ENCODE results near the gene CCSER1. TPM values are rescaled to one million over a fixed set of nuclear protein-coding genes. Genes with fewer than 3 reads are reported as not detected.

CCSER1 gene
- total RNA-seq, 1 experiment from 2014 or later, result 10.1 TPM

DNA sequence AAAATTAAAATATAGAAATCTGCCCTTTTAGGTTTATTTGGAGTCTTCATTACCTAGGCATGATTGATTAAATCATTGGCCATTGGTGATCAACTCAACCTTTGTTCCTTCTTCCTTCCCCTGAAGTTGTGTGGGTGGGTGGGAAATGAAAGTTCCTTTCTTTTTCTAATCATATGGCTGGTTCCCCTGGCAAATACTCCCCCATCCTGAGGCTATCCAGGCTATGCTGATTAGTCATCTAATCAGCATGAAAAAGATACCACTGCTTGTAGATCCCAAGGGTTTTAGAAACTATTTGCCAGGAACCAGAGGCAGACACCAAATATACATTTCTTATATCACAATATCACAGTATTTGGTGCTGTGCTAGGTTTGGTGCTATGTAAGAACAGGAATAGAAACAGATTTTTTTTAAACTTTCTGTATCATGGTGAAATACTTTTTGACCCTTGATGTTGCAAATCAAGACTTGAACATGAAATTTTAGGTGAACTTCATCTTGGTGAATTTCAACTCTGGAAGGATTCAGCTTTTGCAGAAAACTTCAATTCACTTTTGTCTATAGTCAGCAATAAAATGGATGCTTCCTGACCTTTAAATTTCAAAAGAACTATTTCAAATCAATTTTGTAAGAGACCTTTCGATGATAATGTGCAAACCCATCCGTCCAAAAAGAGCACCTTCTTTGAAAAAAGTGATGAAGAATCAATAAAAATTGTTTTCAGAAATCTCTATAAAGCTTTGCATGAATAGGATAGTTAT is 71.1 kb downstream of the CCSER1 start:
- Histone ChIP-seq H3K27me3 (no peaks in the 10 kb centered on the region), H3K4me3 (no peak overlapping the region), H3K36me3 (no peaks in the 10 kb centered on the region), H3K9me3 (replicated peaks) (peaks cover 1% of the 10 kb centered on the region; the same call in 1 of the 2 replicates), H3K27ac (peak overlapping the region; percentile 26; the same call in 1 of the 2 replicates), H3K4me1 (peaks cover 10% of the 10 kb centered on the region)
- peak; percentile 42 to 59 for DNase-seq

DNA sequence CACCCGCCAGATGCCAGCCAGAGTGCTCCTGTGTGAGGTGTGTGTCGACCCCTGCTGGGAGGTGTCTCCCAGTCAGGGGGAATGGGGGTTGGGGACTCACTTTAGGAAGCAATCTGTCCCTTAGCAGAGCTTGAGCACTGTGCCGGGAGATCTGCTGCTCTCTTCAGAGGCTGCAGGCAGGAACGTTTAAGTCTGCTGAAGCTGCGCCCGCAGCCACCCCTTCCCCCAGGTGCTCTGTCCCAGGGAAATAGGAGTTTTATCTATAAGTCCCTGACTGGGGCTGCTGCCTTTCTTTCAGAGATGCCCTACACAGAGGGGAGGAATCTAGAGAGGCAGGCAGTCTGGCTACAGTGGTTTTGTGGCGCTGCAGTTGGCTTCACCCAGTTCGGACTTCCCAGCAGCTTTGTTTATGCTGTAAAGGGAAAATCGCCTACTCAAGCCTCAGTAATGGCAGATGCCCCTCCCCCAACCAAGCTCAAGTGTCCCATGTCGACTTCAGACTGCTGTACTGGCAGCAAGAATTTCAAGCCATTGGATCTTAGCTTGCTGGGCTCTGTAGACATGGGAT is 80.8 kb downstream of the CCSER1 start:
- Histone ChIP-seq H3K27ac (no peak overlapping the region), H3K9me3 (replicated peaks) (peaks cover 6% of the 10 kb centered on the region; the same call in 1 of the 2 replicates), H3K36me3 (no peaks in the 10 kb centered on the region), H3K4me3 (no peak overlapping the region), H3K27me3 (no peaks in the 10 kb centered on the region), H3K4me1 (no peaks in the 10 kb centered on the region)
- DNase-seq, result no peak

DNA sequence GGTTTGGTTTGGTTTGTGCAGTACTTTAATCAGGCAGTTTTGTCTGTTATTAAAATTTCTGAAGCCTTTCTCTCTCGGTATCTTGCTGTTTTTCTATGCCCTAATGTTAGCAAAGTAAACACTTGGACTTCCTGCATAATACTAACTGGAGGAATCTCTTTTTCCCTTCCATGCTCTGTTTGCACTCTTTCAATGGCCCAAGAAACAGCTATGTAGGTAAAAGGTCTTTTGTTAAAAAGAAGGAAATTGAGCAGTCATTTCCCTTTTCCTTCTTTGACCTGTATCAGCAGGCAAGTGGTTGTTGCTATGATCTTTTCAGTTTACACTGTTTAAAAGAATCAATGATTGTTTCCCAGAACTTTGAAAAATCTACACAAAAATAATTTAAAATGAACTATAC is 82.7 kb downstream of the CCSER1 start:
- H3K36me3 ChIP-seq, result no peaks in the 10 kb centered on the region

GRCh38 chr4:90211174-90211573 is 84.0 kb downstream of the CCSER1 start:
- Histone ChIP-seq H3K4me3 (no peak overlapping the region), H3K9me3 (replicated peaks) (no peaks in the 10 kb centered on the region), H3K4me1 (no peaks in the 10 kb centered on the region), H3K27ac (no peak overlapping the region), H3K27me3 (no peaks in the 10 kb centered on the region), H3K36me3 (no peaks in the 10 kb centered on the region)
- no peak for DNase-seq

More for the DNA sequence above, 82.7 kb downstream of the CCSER1 start:
- H3K4me1 ChIP-seq, result no peaks in the 10 kb centered on the region
- H3K27ac ChIP-seq, result no peak overlapping the region
- no peak for DNase-seq
- H3K9me3 ChIP-seq (replicated peaks), result no peaks in the 10 kb centered on the region
- H3K27me3 ChIP-seq, result no peaks in the 10 kb centered on the region
- no peak overlapping the region for H3K4me3 ChIP-seq

- Histone ChIP-seq H3K4me1 (no peaks in the 10 kb centered on the region), H3K36me3 (no peaks in the 10 kb centered on the region), H3K9me3 (replicated peaks) (no peaks in the 10 kb centered on the region), H3K27me3 (no peaks in the 10 kb centered on the region), H3K4me3 (no peak overlapping the region), H3K27ac (no peak overlapping the region)
- no peak for DNase-seq
Observed at GRCh38 chr4:90215286-90215685, 88.1 kb downstream of the CCSER1 start.

- H3K27me3 ChIP-seq, result no peaks in the 10 kb centered on the region
- H3K27ac ChIP-seq, result no peak overlapping the region
- no peak overlapping the region for H3K4me3 ChIP-seq
- peaks cover 4% of the 10 kb centered on the region; the same call in 1 of the 2 replicates for H3K9me3 ChIP-seq (replicated peaks)
- DNase-seq, result no peak
- H3K4me1 ChIP-seq, result no peaks in the 10 kb centered on the region
- no peaks in the 10 kb centered on the region for H3K36me3 ChIP-seq
Observed at GRCh38 chr4:90219822-90220221, 92.6 kb downstream of the CCSER1 start.

- no peak for DNase-seq
- H3K27me3 ChIP-seq, result no peaks in the 10 kb centered on the region
- H3K9me3 ChIP-seq (replicated peaks), result peaks cover 4% of the 10 kb centered on the region; the same call in 1 of the 2 replicates
- no peaks in the 10 kb centered on the region for H3K4me1 ChIP-seq
- H3K4me3 ChIP-seq, result no peak overlapping the region
- H3K36me3 ChIP-seq, result no peaks in the 10 kb centered on the region
- no peak overlapping the region for H3K27ac ChIP-seq
Observed at GRCh38 chr4:90220459-90220858, 93.3 kb downstream of the CCSER1 start.

- H3K36me3 ChIP-seq, result no peaks in the 10 kb centered on the region
- H3K4me1 ChIP-seq, result peaks cover 12% of the 10 kb centered on the region
- 0 out of 2 replicates have a peak overlapping the region, but pooled peaks have one; percentile 1 for H3K27ac ChIP-seq
- H3K4me3 ChIP-seq, result no peak overlapping the region
- H3K9me3 ChIP-seq (replicated peaks), result peaks cover 18% of the 10 kb centered on the region
- no peaks in the 10 kb centered on the region for H3K27me3 ChIP-seq
- DNase-seq, result peak; percentile 87 to 89
Observed at GRCh38 chr4:90226734-90227133, 99.5 kb downstream of the CCSER1 start.

GRCh38 chr4:90227177-90227576 is 100.0 kb downstream of the CCSER1 start:
- Histone ChIP-seq H3K4me3 (no peak overlapping the region), H3K27ac (0 out of 2 replicates have a peak overlapping the region, but pooled peaks have one; percentile 1), H3K9me3 (replicated peaks) (peaks cover 18% of the 10 kb centered on the region), H3K36me3 (no peaks in the 10 kb centered on the region), H3K27me3 (no peaks in the 10 kb centered on the region), H3K4me1 (peaks cover 12% of the 10 kb centered on the region)
- no peak for DNase-seq

DNA sequence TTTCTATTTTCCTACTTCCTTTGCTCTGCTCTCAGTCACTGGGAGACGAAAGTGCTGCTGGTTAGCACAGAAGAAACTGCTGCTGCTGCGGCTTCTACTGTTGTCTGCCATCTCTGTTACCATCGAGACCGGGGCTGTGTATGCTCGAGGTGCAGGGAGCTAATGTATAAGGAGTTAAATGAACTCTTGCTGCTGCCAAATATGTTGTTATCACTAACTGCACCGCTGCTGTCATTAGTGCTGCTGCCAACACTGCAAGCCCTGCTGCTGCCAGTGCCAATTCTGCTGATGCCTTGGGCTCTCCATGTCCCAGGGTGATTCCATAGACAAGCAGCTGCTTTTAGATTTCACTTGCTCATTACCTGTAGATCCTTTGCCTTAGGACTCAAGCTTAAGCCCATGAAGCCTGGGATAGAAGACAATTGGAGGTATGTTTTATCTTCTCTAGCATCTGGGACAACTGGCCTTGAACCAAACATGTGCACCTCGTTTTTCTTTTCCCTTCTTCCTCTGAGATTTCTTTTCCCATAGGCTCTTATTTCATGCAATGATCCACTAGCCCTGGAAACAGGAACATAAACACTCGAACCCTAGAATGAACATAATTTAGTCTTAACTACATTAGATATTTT is 107.8 kb downstream of the CCSER1 start:
- H3K36me3 ChIP-seq, result no peaks in the 10 kb centered on the region
- no peak overlapping the region for H3K4me3 ChIP-seq
- H3K4me1 ChIP-seq, result no peaks in the 10 kb centered on the region
- DNase-seq, result peak; percentile 11 to 37
- peaks cover 3% of the 10 kb centered on the region; the same call in 1 of the 2 replicates for H3K9me3 ChIP-seq (replicated peaks)
- H3K27ac ChIP-seq, result no peak overlapping the region
- no peaks in the 10 kb centered on the region for H3K27me3 ChIP-seq

DNA sequence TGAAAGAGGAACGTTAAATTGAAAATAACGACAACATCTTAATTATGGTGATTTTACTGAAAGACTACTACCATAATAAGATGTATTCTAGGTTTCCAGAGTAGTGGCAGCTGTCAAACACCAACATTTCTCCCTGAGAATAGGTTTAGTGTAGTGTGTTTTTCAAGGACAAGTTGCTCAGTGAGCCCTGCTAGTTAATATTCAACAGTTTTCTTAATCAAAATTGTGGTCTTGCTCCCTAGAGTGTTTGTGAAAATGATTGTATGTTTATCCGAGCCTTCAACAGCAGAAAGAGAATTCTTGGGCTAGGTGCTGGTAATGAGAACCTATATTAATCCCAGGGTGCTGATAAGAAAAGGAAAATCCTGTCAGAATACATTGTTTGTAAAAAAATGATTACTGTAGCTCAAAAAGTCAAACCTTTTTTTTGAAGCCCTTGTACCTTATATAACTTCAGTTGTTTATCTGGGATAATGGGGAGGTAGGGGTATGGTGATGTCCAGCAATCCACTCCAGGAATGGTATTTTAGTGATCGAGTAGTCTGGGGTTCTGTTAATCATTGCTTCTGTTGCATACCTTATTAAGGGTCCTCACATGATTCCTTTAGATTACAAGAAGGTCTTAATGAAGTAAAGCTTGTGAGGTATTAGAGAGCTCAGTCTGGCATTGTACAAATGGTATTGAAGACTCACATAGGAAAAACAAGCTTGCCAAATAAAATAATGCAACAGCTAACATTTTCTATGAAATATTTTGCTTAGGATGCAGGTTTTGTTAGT is 110.7 kb downstream of the CCSER1 start:
- Histone ChIP-seq H3K27ac (no peak overlapping the region), H3K36me3 (no peaks in the 10 kb centered on the region), H3K4me1 (no peaks in the 10 kb centered on the region), H3K9me3 (replicated peaks) (0 out of 2 replicates have a peak, but pooled peaks cover 2% of the 10 kb centered on the region), H3K4me3 (no peak overlapping the region), H3K27me3 (no peaks in the 10 kb centered on the region)
- no peak for DNase-seq

DNA sequence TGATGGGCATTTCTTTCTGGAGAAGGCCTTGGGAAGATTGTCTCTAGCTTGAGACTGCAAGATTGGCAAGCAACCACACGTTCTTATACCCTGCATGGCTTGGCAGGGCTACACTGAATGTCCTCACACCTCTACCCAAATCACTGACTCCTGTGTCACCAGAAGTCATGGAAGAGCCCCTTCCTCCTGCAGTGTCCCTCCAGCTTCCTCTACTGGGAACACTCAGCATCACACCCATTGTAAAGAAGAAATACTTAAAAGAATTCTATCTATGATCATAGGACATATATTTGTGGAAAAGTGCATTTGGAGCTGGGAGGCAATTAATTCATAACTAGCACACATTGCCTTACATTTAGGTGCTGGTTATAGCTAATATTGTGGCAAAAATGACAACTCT is 113.1 kb downstream of the CCSER1 start:
- Histone ChIP-seq H3K27ac (no peak overlapping the region), H3K4me1 (no peaks in the 10 kb centered on the region), H3K27me3 (no peaks in the 10 kb centered on the region), H3K4me3 (no peak overlapping the region), H3K36me3 (no peaks in the 10 kb centered on the region), H3K9me3 (replicated peaks) (no peaks in the 10 kb centered on the region)
- DNase-seq, result no peak

DNA sequence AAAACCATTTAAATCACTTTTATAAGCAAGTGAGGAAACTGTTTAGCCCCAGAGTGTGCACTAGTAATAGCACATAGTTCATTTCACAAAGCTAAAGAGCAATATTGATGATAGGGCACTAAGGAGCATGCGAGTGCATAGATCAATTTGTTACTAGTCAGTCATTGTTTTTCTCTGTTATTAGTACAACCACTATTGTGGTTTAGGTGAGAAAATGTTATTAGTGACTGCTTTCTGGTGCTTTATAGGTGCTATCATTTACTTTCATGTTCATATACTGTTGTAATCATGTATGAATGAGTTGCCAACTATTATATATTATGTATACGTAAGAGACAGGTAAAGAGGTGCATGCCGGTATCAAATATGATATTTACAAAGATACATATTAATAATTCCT is 113.8 kb downstream of the CCSER1 start:
- H3K4me1 ChIP-seq, result no peaks in the 10 kb centered on the region
- H3K4me3 ChIP-seq, result no peak overlapping the region

DNA sequence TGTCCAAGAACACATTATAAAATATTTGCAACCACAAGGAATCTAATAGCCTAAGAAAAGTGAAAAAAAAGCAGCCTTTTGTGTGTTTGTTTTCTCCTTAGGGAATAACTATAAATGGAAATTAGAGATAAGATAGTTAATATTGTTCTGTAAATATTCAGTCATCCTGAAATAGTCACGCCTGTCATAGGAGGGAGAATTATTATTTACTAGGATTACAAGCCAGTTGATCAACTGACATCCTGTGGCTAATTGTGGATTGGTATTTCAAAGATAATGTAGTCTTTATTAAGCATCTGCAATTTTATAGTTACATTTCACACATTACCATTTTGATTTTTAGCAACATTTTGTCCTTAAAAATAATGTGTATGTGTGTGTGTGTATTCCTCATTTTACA is 118.6 kb downstream of the CCSER1 start:
- H3K4me1 ChIP-seq, result no peaks in the 10 kb centered on the region
- H3K4me3 ChIP-seq, result no peak overlapping the region
- no peak overlapping the region for H3K27ac ChIP-seq
- no peaks in the 10 kb centered on the region for H3K9me3 ChIP-seq (replicated peaks)
- no peak for DNase-seq
- H3K36me3 ChIP-seq, result no peaks in the 10 kb centered on the region
- no peaks in the 10 kb centered on the region for H3K27me3 ChIP-seq

More for the DNA sequence above, 113.8 kb downstream of the CCSER1 start:
- no peak overlapping the region for H3K27ac ChIP-seq
- H3K9me3 ChIP-seq (replicated peaks), result no peaks in the 10 kb centered on the region
- no peak for DNase-seq
- no peaks in the 10 kb centered on the region for H3K27me3 ChIP-seq
- no peaks in the 10 kb centered on the region for H3K36me3 ChIP-seq

Measured in SJCRH30 (cell line).